Activated CD4-positive, alpha-beta T cell treated with anti-CD3 and anti-CD28 coated beads for 36 hours (primary cell): ENCODE data around the gene CGB2. TPM values are rescaled to one million over a fixed set of nuclear protein-coding genes. Genes with fewer than 3 reads are reported as not detected.
A peak's percentile ranks its signal among the peaks of the same experiment; 100 is the strongest.
"Not testable (repeated sequence)": the region's sequence is repeated elsewhere in the genome, so short reads cannot be mapped to it uniquely, and the experiment has no call there.

Experiments
- ATAC-seq: fragments of 200-7000 bp; cut with Tn5 transposase; one replicate; pipeline ENCODE4 v1.10.0; 2021; ENCODE audit warnings: mild to moderate bottlenecking, moderate library complexity
- CTCF ChIA-PET: fragments of 350-600 bp; sonication (Branson Sonifier 250); formaldehyde crosslinking; loops from one replicate; lab custom pipeline; 2021; ENCODE audit warnings: antibody characterized with exemption; lab: Charles Lee
- POLR2A ChIA-PET: fragments of 350-600 bp; sonication (Branson Sonifier 250); formaldehyde crosslinking; loops from one replicate; lab custom pipeline; 2021; ENCODE audit warnings: antibody characterized with exemption, inconsistent platforms; lab: Charles Lee
- DNase-seq: peaks from one replicate; pipeline ENCODE4 v3.0.0-alpha.2; 2020
- H3K27ac Mint-ChIP-seq: one replicate; pipeline ENCODE4 v1.8.0; 2021; ENCODE audit warnings: mixed read lengths
- H3K27me3 Mint-ChIP-seq: one replicate; pipeline ENCODE4 v1.8.0; 2021; ENCODE audit warnings: mixed read lengths
- H3K36me3 Mint-ChIP-seq: one replicate; pipeline ENCODE4 v1.8.0; 2021; ENCODE audit warnings: low read depth, mixed read lengths
- H3K4me1 Mint-ChIP-seq: one replicate; pipeline ENCODE4 v1.8.0; 2021; ENCODE audit warnings: mixed read lengths
- H3K4me3 Mint-ChIP-seq: one replicate; pipeline ENCODE4 v1.8.0; 2021; ENCODE audit warnings: mild to moderate bottlenecking, moderate library complexity, mixed read lengths
- H3K9me3 Mint-ChIP-seq: one replicate; pipeline ENCODE4 v1.8.0; 2021; ENCODE audit warnings: low read depth, mixed read lengths
- intact Hi-C, 2 experiments: fragments of 100-400 bp; cut with DNase I in 1 of 2; cut with micrococcal nuclease in 1 of 2; formaldehyde crosslinking; loops; one replicate each; pipeline versions ENCODE4 v1.14.2 to v1.15.1; 2022 to 2024; cut with DNase I, micrococcal nuclease
- total RNA-seq, 2 experiments: library from RNA; stranded (reverse); gene quantifications; one replicate each; pipeline ENCODE4 v1.2.3, GENCODE V29; 2021

The CGB2 gene
- total RNA-seq, 2 experiments from 2014 or later: 0.43 TPM; not detected in 1

- H3K4me3 Mint-ChIP-seq, CTCF ChIA-PET, H3K27me3 Mint-ChIP-seq, H3K27ac Mint-ChIP-seq, DNase-seq, H3K9me3 Mint-ChIP-seq, POLR2A ChIA-PET, H3K36me3 Mint-ChIP-seq, H3K4me1 Mint-ChIP-seq, intact Hi-C loops, ATAC-seq: not testable (repeated sequence)
Measured at GRCh38 chr19:49038111-49038510, 6.4 kb downstream of the CGB2 start.

- H3K36me3 Mint-ChIP-seq, DNase-seq, ATAC-seq, H3K9me3 Mint-ChIP-seq, H3K4me1 Mint-ChIP-seq, POLR2A ChIA-PET, CTCF ChIA-PET, H3K27ac Mint-ChIP-seq, H3K27me3 Mint-ChIP-seq, intact Hi-C loops, H3K4me3 Mint-ChIP-seq: not testable (repeated sequence)
Measured at GRCh38 chr19:49038557-49039276, 7.0 kb downstream of the CGB2 start.

- H3K4me3 Mint-ChIP-seq, intact Hi-C loops, ATAC-seq, H3K36me3 Mint-ChIP-seq, DNase-seq, POLR2A ChIA-PET, CTCF ChIA-PET, H3K27ac Mint-ChIP-seq, H3K9me3 Mint-ChIP-seq, H3K27me3 Mint-ChIP-seq, H3K4me1 Mint-ChIP-seq: not testable (repeated sequence)
Measured at GRCh38 chr19:49039736-49040135, 8.0 kb downstream of the CGB2 start.

GRCh38 chr19:49042177-49042576, 10.5 kb downstream of the CGB2 start:
- ATAC-seq (no peak), DNase-seq (no peak)
- CTCF ChIA-PET: no interaction called here
- H3K27ac Mint-ChIP-seq: no peak overlapping the region
- H3K4me1 Mint-ChIP-seq: no peaks in the 10 kb centered on the region
- no peaks in the 10 kb centered on the region for H3K27me3 Mint-ChIP-seq
- POLR2A ChIA-PET: no interaction called here
- H3K4me3 Mint-ChIP-seq: no peak overlapping the region
- intact Hi-C loops: no loop called here
- no peaks in the 10 kb centered on the region for H3K9me3 Mint-ChIP-seq
- no peaks in the 10 kb centered on the region for H3K36me3 Mint-ChIP-seq

GRCh38 chr19:49042666-49043065, 11.0 kb downstream of the CGB2 start:
- intact Hi-C loops, H3K27ac Mint-ChIP-seq, H3K4me1 Mint-ChIP-seq, ATAC-seq, POLR2A ChIA-PET, H3K9me3 Mint-ChIP-seq, DNase-seq, H3K27me3 Mint-ChIP-seq, H3K4me3 Mint-ChIP-seq, CTCF ChIA-PET, H3K36me3 Mint-ChIP-seq: not testable (repeated sequence)

- ATAC-seq, H3K4me3 Mint-ChIP-seq, H3K27ac Mint-ChIP-seq, H3K4me1 Mint-ChIP-seq, H3K36me3 Mint-ChIP-seq, H3K9me3 Mint-ChIP-seq, intact Hi-C loops, CTCF ChIA-PET, DNase-seq, H3K27me3 Mint-ChIP-seq, POLR2A ChIA-PET: not testable (repeated sequence)
Measured at GRCh38 chr19:49043548-49043947, 11.9 kb downstream of the CGB2 start, which contains the start of gene CGB5. Gene CGB5 (plus strand): TSS chr19:49043848. CDS start chr19:49044210, 362 bp downstream.

- H3K4me1 Mint-ChIP-seq, H3K27me3 Mint-ChIP-seq, intact Hi-C loops, H3K27ac Mint-ChIP-seq, H3K36me3 Mint-ChIP-seq, DNase-seq, H3K4me3 Mint-ChIP-seq, POLR2A ChIA-PET, ATAC-seq, CTCF ChIA-PET, H3K9me3 Mint-ChIP-seq: not testable (repeated sequence)
Measured at GRCh38 chr19:49049011-49049410, 17.3 kb downstream of the CGB2 start, which contains the start of gene CGB8. Gene CGB8 (minus strand): TSS chr19:49049111. CDS start chr19:49048739, 372 bp downstream.

- intact Hi-C loops, POLR2A ChIA-PET, CTCF ChIA-PET, H3K27ac Mint-ChIP-seq, DNase-seq, H3K9me3 Mint-ChIP-seq, ATAC-seq, H3K27me3 Mint-ChIP-seq, H3K4me1 Mint-ChIP-seq, H3K4me3 Mint-ChIP-seq, H3K36me3 Mint-ChIP-seq: not testable (repeated sequence)
Measured at GRCh38 chr19:49049834-49050233, 18.1 kb downstream of the CGB2 start.

- CTCF ChIA-PET: interaction anchor here (1.5 kb wide), 1 partner anchor 9 kb away, joined by 4 read pairs; no protein-coding TSS in a partner anchor
- H3K4me1 Mint-ChIP-seq, H3K36me3 Mint-ChIP-seq, H3K27me3 Mint-ChIP-seq, DNase-seq, POLR2A ChIA-PET, intact Hi-C loops, H3K9me3 Mint-ChIP-seq, H3K27ac Mint-ChIP-seq, H3K4me3 Mint-ChIP-seq, ATAC-seq: not testable (repeated sequence)
Measured at GRCh38 chr19:49050376-49051033, 18.8 kb downstream of the CGB2 start.

- DNase-seq (peak; percentile 69), ATAC-seq (peak; percentile 68)
- H3K27me3 Mint-ChIP-seq: peaks cover 35% of the 10 kb centered on the region
- POLR2A ChIA-PET: interaction anchor here (0.6 to 0.7 kb wide), 2 partner anchors 292 to 304 kb away, joined by 3 to 4 read pairs; no protein-coding TSS in a partner anchor
- no peak overlapping the region for H3K27ac Mint-ChIP-seq
- intact Hi-C loops: loop anchor here in 1 of 2 experiments (2.0 to 5.0 kb wide), 2 partner anchors 58 to 96 kb away; partner anchors contain the start of gene LIN7B
- no peaks in the 10 kb centered on the region for H3K9me3 Mint-ChIP-seq
- no peaks in the 10 kb centered on the region for H3K36me3 Mint-ChIP-seq
- CTCF ChIA-PET: interaction anchor here (0.9 to 1.6 kb wide), 6 partner anchors 9 to 170 kb away, joined by 3 to 11 read pairs (median 3); partner anchors contain the start of genes GYS1, NTF4 and RUVBL2
- H3K4me3 Mint-ChIP-seq: peak overlapping the region; percentile 56
- H3K4me1 Mint-ChIP-seq: peaks cover 20% of the 10 kb centered on the region
Measured at GRCh38 chr19:49056101-49056901, 24.6 kb downstream of the CGB2 start.
